ENCODE data around the gene ITFG1.

ITFG1 gene

DNA sequence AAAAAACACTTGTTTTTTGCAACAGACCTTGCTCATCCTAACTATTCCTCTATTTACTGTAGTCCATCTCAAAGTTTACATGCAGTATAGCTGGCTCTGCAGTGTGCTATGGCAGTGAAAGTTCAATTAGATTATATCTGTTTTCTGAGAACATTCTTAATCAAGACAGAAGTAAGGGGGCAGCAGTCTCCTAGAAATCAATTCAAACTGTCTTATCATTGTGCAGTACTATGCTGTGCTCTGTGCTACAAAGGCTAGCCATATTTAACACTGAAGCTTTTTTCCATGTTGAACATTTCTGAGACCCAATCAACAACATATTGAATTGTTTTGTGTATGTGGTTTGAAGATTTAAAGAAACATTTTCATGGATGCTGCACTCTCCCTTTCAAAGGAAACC, 328.6 kb downstream of the ITFG1 start:
- DNase-seq (ENCODE audit: insufficient read length, low spot score) (no peak), FAIRE-seq (no peak)

DNA sequence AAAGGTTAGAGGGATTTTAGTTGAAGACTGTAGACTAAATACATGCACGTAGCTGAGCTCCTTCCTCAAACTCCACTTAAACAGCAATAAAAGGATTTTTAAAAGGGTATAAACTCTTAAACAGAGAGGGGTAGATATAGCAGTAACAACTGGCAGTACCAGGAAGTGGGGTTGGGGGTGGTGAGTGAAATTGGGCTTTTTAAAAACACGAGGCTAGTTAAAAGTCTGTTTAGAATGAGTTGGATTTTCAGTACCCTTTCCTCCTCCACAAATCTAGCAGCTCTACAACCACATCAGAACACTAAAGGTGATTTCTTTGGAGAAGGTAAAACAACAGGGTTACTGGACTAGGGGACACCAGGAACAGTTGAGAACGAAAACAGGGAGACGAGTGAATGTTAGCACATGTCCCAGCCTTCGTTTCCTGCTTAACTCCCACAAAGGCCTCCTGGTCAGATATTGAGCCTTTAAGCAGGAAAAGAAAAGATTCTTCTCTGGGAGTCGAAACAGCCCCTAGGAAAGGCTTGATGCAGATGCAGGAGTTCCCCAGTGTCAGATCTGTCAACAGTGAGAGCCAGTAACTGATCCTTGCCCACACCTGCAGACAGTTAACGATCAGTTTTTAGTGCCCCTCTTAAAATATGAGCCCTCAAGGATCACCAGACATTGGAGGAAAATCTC, 331.0 kb downstream of the ITFG1 start:
- no peak for FAIRE-seq
- DNase-seq (ENCODE audit: insufficient read length, low spot score) = no peak

DNA sequence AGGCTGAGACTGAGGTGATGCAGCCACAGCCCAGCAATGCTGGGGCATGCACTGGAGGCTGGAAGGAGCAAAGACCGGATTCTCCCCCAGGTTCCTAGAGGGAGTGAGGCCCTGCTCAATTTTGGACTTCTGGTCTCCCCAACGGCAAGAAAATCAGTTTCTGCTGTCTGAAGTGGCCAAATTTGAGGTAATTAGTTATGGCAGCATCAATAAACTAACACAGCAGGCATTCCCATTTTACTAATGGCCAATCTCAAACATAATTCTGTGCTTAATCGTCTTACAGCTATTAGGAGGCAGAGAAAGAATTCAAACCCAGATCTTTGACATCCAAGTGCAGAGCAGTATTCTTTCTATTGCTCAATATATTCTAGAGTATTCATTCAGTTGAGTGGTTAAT, 333.3 kb downstream of the ITFG1 start:
- FAIRE-seq = peak; percentile 75
- no peak for DNase-seq (ENCODE audit: insufficient read length, low spot score)

DNA sequence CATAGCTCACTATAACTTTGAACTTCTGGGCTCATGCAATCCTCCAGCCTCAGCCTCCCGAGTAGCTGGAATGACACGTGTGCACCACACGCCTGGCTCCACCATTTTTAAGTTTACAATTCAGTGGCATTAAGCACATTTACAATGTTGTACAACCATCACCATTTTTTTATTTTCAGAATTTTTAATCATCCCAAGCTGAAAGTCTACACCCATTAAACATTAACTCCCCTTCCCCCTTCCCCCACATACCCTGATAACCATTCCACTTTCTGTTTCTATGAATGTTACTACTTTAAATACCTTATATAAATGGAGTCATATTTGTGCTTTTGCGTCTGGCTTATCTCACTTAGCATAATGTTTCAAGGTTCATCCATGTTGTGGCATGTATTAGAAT, 335.1 kb downstream of the ITFG1 start:
- FAIRE-seq (peak; percentile 47), DNase-seq (ENCODE audit: insufficient read length, low spot score) (no peak)

DNA sequence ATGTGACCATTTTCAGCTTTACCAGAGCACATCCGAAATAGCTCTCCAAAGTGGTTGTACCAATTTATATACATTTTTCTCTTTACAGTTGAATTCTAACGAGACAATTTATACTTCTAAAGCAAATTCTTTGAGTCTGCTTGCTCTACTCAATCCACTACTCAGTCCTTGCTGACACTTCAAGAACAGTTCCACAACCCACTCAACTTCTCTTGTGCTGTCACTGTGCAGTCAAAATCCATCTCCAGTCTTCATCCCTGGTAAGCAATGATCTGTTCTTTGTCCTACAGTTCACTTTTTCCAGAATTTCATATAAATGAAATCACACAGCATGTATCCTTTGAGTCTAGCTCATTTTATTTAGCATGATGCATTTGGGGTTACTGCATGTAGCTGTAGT, 347.7 kb downstream of the ITFG1 start:
- peak; percentile 76 for FAIRE-seq

DNA sequence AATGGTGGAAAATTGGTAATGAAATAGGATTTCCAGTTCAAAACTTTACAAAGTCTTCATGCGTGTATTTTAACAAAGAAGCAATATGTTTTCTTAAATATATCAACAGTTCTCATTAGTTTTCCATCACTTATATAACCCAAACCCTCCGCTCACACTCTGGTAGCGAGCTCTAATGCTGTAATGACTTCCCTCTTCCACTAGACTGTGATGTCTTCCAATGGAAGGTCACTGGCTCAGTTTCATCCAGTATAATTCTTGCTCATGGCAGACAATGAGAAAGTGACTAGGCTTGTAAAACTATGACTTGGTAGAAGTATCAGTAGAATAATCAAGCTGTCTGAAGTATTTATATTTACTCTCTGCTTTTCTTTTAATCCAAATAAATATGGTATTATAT, 349.9 kb downstream of the ITFG1 start:
- FAIRE-seq (no peak), DNase-seq (ENCODE audit: insufficient read length, low spot score) (no peak)

More for the DNA sequence above, 347.7 kb downstream of the ITFG1 start:
- DNase-seq (ENCODE audit: insufficient read length, low spot score) = no peak

DNA sequence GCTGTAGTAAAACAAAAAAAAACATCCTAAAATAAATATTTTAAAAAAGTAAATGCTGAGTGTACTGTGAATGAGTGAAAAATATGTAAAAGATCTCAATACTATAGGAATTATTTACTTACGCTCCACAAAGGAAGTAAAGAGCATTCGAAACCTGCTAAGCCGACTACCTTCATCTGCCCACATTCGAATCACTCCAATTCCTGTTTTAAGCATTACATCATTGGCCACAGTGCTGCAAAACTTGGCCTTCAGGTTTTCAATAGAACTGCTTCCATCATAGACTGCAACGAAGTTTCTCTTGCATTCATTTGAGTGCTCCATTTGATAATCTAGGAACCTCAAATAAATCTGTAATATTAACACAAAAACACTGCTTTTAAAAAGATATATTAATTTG, 351.5 kb downstream of the ITFG1 start:
- FAIRE-seq = no peak
- DNase-seq (ENCODE audit: insufficient read length, low spot score) = no peak

Measured in GM19239 (cell line).